GM12878 (cell line): ENCODE data around the gene PTTG1. TPM values are rescaled to one million over a fixed set of nuclear protein-coding genes. Genes with fewer than 3 reads are reported as not detected.

Source experiments
- BCL11A ChIP-seq: IDR thresholded peaks from 2 replicates; pipeline ENCODE4 v1.6.1; 2011; ENCODE audit warnings: low read depth, low read length
- CBFB ChIP-seq: IDR thresholded peaks from 2 replicates; pipeline ENCODE4 v1.6.1; 2016; ENCODE audit warnings: antibody characterized with exemption, low read depth
- E2F8 ChIP-seq: fragments of 450-650 bp; IDR thresholded peaks from 2 replicates; pipeline ENCODE4 v1.6.1; 2018; ENCODE audit warnings: mild to moderate bottlenecking, low read depth, moderate library complexity; ENCODE audit not compliant: partially characterized antibody
- EED ChIP-seq: sonication (generic); IDR thresholded peaks from 2 replicates; pipeline ENCODE4 v1.6.1; 2016; ENCODE audit warnings: antibody characterized with exemption, low read depth
- MXI1 ChIP-seq: fragments of 150-350 bp; IDR thresholded peaks from 2 replicates; pipeline ENCODE4 v1.6.1; 2011; ENCODE audit warnings: low read depth, mild to moderate bottlenecking, inconsistent platforms, low read length, improper control_type of control experiment
- NR2F1 ChIP-seq: fragments of 450-650 bp; conservative IDR thresholded peaks from 2 replicates; pipeline ENCODE4 v1.6.1; 2017; ENCODE audit warnings: mild to moderate bottlenecking
- POU2F2 ChIP-seq: IDR thresholded peaks from 3 replicates; pipeline ENCODE4 v1.6.1; 2011; ENCODE audit warnings: low read depth, mild to moderate bottlenecking, low read length, borderline replicate concordance
- WRNIP1 ChIP-seq: IDR thresholded peaks from 2 replicates; pipeline ENCODE4 v1.6.1; 2011; ENCODE audit warnings: low read depth, low read length, improper control_type of control experiment, borderline replicate concordance
- ZNF24 ChIP-seq: fragments of 450-650 bp; IDR thresholded peaks from 2 replicates; pipeline ENCODE4 v1.6.1; 2017; ENCODE audit warnings: antibody characterized with exemption, mild to moderate bottlenecking
- ZNF384 ChIP-seq: IDR thresholded peaks from 2 replicates; pipeline ENCODE4 v1.6.1; 2012; ENCODE audit warnings: low read depth, mild to moderate bottlenecking, low read length, improper control_type of control experiment, borderline replicate concordance
- polyA plus RNA-seq, 11 experiments: library from polyadenylated mRNA; depleted of rRNA in 4 of 11; unstranded in 6 of 11; stranded (reverse) in 5 of 11; fragments of >200 nt; fragmentation: Nextera tagmentation in 4 of 11; fragmentation: Illumina TruSeq in 1 of 11; extraction: Ambion mirVana in 4 of 11; extraction: Trizol in 1 of 11; gene quantifications; 1 replicate in 1 of 11; 2 replicates in 10 of 11; pipeline versions ENCODE4 v1.2.1 to v1.2.3, GENCODE V29; 2011 to 2016; ENCODE audit warnings: inconsistent platforms in 2 of 11, missing spikeins in 2 of 11, low read depth in 1 of 11
- total RNA-seq, 4 experiments: library from RNA; depleted of rRNA in 3 of 4; stranded (reverse); fragments of >200 nt in 3 of 4; fragmentation: Illumina TruSeq in 1 of 4; extraction: Trizol in 1 of 4; gene quantifications; 2 replicates each; pipeline versions ENCODE4 v1.2.1 to v1.2.3, GENCODE V29; 2013 to 2021
- TF ChIP-seq, protein P1 (sequence below): fragments of 450-650 bp; IDR thresholded peaks from 2 replicates; pipeline ENCODE4 v1.6.1; 2018; ENCODE audit warnings: borderline replicate concordance, mild to moderate bottlenecking; ENCODE audit not compliant: partially characterized antibody
- TF ChIP-seq, protein P2 (sequence below): IDR thresholded peaks from 2 replicates; pipeline ENCODE4 v1.6.1; 2011; ENCODE audit warnings: low read depth, low read length, improper control_type of control experiment, borderline replicate concordance
- TF ChIP-seq, protein P3 (sequence below): fragments of 450-650 bp; IDR thresholded peaks from 2 replicates; pipeline ENCODE4 v1.6.1; 2016; ENCODE audit warnings: mild to moderate bottlenecking

The PTTG1 gene
- total and polyA plus RNA-seq, 10 of the 15 experiments (the other 5 are each of a cell fraction or from before 2014, with no cell fraction given), result 154 to 1,033 (median 377) TPM

DNA sequence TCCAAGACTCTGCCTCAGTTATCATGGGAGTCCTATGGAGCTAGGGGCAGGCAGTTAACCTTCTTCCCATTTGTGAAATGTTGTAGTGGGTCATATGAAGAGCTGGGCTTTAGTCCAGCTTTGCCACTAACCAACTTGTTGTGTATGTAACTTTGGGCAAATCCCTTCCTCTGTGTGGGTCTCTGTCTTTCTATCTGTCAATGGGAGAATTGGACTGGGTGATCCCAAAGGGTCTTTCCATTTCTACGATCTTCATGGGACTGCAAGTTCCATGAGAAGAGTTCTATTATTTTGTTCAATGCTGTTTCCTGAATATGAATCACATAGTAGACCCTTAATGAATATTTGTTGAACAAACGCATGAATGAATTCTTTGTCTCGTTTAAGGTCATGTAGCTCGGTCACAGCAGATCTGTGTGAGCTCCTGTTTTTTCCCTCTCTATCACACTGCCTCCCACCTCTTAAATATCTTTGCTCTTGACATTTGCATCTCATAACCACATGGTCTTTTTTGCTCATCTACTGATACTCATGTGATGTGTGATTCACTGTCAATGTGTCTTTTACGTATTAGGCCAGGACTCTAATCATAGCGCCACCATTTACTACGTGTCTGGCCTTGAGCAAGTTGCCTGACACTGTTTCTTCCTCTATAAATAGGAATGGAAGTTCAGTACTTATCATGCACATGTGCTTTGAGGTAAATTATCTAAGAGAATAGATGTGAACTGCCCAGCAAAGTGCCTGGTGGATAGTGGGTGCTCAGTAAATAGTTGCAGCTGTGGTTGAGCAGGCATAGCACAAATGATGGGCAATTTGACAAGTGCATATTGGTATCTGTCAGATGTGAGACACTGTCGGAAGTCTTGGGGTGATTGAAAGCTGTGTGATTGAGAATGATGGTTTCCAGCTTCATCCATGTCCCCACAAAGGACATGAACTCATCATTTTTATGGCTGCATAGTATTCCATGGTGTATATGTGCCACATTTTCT is 37.4 kb downstream of the PTTG1 start (continued):
- TF ChIP-seq ZNF384 (peak; percentile 64; the same call in 1 of the 2 replicates), MXI1 (peak; percentile 23; the same call in 1 of the 2 replicates), WRNIP1 (no peak), ZNF24 (0 out of 2 replicates have a peak, but pooled peaks have one; percentile 45), POU2F2 (peak; percentile 87), NR2F1 (peak; percentile 68), CBFB (peak; percentile 83; the same call in 1 of the 2 replicates), EED (peak; percentile 31; the same call in 1 of the 2 replicates), BCL11A (peak; percentile 55; the same call in 1 of the 2 replicates), E2F8 (peak; percentile 46)
- TF ChIP-seq, protein P1, sequence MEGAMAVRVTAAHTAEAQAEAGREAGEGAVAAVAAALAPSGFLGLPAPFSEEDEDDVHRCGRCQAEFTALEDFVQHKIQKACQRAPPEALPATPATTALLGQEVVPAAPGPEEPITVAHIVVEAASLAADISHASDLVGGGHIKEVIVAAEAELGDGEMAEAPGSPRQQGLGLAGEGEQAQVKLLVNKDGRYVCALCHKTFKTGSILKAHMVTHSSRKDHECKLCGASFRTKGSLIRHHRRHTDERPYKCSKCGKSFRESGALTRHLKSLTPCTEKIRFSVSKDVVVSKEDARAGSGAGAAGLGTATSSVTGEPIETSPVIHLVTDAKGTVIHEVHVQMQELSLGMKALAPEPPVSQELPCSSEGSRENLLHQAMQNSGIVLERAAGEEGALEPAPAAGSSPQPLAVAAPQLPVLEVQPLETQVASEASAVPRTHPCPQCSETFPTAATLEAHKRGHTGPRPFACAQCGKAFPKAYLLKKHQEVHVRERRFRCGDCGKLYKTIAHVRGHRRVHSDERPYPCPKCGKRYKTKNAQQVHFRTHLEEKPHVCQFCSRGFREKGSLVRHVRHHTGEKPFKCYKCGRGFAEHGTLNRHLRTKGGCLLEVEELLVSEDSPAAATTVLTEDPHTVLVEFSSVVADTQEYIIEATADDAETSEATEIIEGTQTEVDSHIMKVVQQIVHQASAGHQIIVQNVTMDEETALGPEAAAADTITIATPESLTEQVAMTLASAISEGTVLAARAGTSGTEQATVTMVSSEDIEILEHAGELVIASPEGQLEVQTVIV, result no peak
- TF ChIP-seq, protein P2, sequence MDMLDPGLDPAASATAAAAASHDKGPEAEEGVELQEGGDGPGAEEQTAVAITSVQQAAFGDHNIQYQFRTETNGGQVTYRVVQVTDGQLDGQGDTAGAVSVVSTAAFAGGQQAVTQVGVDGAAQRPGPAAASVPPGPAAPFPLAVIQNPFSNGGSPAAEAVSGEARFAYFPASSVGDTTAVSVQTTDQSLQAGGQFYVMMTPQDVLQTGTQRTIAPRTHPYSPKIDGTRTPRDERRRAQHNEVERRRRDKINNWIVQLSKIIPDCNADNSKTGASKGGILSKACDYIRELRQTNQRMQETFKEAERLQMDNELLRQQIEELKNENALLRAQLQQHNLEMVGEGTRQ, result peak; percentile 34; the same call in 1 of the 2 replicates
- TF ChIP-seq, protein P3, sequence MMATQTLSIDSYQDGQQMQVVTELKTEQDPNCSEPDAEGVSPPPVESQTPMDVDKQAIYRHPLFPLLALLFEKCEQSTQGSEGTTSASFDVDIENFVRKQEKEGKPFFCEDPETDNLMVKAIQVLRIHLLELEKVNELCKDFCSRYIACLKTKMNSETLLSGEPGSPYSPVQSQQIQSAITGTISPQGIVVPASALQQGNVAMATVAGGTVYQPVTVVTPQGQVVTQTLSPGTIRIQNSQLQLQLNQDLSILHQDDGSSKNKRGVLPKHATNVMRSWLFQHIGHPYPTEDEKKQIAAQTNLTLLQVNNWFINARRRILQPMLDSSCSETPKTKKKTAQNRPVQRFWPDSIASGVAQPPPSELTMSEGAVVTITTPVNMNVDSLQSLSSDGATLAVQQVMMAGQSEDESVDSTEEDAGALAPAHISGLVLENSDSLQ, result peak; percentile 74
